Measurements from ENCODE around the gene WRAP53.
A peak's percentile ranks its signal among the peaks of the same experiment; 100 is the strongest.

WRAP53 gene

DNA sequence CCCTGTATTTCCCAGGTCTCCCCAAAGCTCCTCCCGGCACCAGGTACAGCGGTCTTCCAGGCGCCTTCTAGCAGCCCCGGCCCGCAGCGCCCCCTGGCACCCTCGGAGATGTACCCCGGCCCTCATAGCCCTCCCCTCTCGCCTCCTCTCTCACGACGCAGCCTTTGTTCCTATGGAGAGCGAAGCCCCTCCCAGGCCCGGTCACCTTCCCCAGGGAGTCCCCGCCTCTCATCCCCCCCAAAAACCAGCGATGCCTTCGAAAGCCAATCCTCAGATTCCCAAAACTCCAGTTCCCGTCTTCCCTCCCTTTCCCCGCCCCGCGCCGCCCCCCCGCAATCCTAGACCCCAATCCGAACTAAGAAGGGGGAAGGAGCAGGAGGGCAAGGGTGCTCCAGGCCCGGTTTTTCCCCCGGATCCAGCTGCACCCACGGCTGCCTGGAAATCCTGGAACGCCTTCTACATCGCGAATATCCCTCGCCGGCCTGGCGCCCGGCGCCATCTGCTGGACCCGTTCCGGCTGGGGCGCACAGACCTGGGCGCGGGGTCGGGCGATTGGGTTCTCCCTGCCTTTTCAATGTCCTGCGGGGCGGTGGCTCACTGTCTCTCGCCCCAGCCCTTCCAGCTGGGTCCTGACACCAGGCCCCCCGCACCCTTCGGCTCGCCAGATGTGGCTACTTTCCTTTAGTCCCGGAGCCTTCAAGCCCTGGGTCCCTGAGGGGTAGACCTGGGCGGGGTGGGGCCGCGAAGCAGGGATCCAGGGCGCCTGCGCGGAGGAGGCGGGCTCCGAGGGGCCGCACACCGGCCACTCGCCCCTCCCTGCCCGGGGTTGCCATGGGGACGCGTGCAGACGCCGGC is 28.9 kb downstream of the WRAP53 start, which contains the start of gene DNAH2 (continued):
- TF ChIP-seq, protein P1, sequence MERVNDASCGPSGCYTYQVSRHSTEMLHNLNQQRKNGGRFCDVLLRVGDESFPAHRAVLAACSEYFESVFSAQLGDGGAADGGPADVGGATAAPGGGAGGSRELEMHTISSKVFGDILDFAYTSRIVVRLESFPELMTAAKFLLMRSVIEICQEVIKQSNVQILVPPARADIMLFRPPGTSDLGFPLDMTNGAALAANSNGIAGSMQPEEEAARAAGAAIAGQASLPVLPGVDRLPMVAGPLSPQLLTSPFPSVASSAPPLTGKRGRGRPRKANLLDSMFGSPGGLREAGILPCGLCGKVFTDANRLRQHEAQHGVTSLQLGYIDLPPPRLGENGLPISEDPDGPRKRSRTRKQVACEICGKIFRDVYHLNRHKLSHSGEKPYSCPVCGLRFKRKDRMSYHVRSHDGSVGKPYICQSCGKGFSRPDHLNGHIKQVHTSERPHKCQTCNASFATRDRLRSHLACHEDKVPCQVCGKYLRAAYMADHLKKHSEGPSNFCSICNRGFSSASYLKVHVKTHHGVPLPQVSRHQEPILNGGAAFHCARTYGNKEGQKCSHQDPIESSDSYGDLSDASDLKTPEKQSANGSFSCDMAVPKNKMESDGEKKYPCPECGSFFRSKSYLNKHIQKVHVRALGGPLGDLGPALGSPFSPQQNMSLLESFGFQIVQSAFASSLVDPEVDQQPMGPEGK (CRISPR knock-in tag; IDR thresholded peaks at IDR 0.05; ENCODE audit: borderline replicate concordance) = peak; percentile 50; the same call in 1 of the 2 replicates

DNA sequence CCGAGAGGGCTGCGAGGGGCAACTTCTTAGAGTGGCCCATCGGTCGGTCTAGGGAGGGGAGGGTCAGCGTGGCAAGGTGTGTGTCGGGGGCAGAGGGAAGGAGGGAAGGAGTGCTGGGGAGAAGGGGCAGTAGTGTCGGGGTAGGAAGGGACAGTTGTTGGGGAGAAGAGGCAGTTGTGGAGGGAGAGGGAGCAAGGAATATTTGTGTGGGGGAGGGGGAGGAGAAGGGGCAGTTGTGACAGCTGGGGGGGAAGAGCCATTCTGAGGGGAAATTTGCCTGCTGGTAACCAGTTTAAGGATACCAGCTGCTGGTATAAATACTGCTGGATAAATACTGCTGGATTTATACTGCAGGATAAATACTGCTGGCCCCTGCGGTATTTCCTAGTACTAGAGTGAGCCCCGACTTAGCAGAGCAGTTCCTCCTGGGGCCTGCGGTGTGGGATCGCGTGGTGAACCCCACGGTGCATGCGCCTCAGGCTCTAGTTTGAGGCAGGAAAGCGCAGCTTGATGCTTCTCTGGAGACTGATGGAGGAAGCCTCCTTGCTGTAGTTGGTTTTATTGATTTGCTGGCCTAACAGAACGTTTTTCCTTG is 29.6 kb downstream of the WRAP53 start:
- TF ChIP-seq, protein P2, sequence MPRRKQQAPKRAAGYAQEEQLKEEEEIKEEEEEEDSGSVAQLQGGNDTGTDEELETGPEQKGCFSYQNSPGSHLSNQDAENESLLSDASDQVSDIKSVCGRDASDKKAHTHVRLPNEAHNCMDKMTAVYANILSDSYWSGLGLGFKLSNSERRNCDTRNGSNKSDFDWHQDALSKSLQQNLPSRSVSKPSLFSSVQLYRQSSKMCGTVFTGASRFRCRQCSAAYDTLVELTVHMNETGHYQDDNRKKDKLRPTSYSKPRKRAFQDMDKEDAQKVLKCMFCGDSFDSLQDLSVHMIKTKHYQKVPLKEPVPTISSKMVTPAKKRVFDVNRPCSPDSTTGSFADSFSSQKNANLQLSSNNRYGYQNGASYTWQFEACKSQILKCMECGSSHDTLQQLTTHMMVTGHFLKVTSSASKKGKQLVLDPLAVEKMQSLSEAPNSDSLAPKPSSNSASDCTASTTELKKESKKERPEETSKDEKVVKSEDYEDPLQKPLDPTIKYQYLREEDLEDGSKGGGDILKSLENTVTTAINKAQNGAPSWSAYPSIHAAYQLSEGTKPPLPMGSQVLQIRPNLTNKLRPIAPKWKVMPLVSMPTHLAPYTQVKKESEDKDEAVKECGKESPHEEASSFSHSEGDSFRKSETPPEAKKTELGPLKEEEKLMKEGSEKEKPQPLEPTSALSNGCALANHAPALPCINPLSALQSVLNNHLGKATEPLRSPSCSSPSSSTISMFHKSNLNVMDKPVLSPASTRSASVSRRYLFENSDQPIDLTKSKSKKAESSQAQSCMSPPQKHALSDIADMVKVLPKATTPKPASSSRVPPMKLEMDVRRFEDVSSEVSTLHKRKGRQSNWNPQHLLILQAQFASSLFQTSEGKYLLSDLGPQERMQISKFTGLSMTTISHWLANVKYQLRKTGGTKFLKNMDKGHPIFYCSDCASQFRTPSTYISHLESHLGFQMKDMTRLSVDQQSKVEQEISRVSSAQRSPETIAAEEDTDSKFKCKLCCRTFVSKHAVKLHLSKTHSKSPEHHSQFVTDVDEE (CRISPR knock-in tag; IDR thresholded peaks at IDR 0.05) = no peak
- TF ChIP-seq ZFP30 (CRISPR knock-in tag; IDR thresholded peaks at IDR 0.05) = no peak
- no peak for TF ChIP-seq ISL1 (CRISPR knock-in tag; IDR thresholded peaks at IDR 0.05)
- no peak for TF ChIP-seq ESRRG (CRISPR knock-in tag; IDR thresholded peaks at IDR 0.05)
- TF ChIP-seq, protein P3, sequence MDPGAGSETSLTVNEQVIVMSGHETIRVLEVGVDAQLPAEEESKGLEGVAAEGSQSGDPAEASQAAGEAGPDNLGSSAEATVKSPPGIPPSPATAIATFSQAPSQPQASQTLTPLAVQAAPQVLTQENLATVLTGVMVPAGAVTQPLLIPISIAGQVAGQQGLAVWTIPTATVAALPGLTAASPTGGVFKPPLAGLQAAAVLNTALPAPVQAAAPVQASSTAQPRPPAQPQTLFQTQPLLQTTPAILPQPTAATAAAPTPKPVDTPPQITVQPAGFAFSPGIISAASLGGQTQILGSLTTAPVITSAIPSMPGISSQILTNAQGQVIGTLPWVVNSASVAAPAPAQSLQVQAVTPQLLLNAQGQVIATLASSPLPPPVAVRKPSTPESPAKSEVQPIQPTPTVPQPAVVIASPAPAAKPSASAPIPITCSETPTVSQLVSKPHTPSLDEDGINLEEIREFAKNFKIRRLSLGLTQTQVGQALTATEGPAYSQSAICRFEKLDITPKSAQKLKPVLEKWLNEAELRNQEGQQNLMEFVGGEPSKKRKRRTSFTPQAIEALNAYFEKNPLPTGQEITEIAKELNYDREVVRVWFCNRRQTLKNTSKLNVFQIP (CRISPR knock-in tag; IDR thresholded peaks at IDR 0.05; ENCODE audit: borderline replicate concordance, low read depth) = no peak
- no peak for TF ChIP-seq RARB (CRISPR knock-in tag; IDR thresholded peaks at IDR 0.05)
- no peak for TF ChIP-seq ZNF8 (CRISPR knock-in tag; IDR thresholded peaks at IDR 0.05)
- TF ChIP-seq ZNF70 (CRISPR knock-in tag; IDR thresholded peaks at IDR 0.05) = no peak
- TF ChIP-seq SNAI2 (CRISPR knock-in tag; IDR thresholded peaks at IDR 0.05) = no peak
- no peak for TF ChIP-seq GLIS3 (CRISPR knock-in tag; IDR thresholded peaks at IDR 0.05)
- no peak for TF ChIP-seq OSR1 (CRISPR knock-in tag; IDR thresholded peaks at IDR 0.05)
- no peak for TF ChIP-seq CSDC2 (CRISPR knock-in tag; IDR thresholded peaks at IDR 0.05)
- TF ChIP-seq TCF4 (CRISPR knock-in tag; IDR thresholded peaks at IDR 0.05; ENCODE audit: borderline replicate concordance) = no peak
- TF ChIP-seq PPARA (CRISPR knock-in tag; IDR thresholded peaks at IDR 0.05; ENCODE audit: borderline replicate concordance) = no peak
- TF ChIP-seq, protein P4, sequence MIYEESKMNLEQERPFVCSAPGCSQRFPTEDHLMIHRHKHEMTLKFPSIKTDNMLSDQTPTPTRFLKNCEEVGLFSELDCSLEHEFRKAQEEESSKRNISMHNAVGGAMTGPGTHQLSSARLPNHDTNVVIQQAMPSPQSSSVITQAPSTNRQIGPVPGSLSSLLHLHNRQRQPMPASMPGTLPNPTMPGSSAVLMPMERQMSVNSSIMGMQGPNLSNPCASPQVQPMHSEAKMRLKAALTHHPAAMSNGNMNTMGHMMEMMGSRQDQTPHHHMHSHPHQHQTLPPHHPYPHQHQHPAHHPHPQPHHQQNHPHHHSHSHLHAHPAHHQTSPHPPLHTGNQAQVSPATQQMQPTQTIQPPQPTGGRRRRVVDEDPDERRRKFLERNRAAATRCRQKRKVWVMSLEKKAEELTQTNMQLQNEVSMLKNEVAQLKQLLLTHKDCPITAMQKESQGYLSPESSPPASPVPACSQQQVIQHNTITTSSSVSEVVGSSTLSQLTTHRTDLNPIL (CRISPR knock-in tag; IDR thresholded peaks at IDR 0.05; ENCODE audit: low read depth) = no peak
- no peak for TF ChIP-seq ZC3H10 (CRISPR knock-in tag; IDR thresholded peaks at IDR 0.05)
- peak; percentile 26 for ATAC-seq

DNA sequence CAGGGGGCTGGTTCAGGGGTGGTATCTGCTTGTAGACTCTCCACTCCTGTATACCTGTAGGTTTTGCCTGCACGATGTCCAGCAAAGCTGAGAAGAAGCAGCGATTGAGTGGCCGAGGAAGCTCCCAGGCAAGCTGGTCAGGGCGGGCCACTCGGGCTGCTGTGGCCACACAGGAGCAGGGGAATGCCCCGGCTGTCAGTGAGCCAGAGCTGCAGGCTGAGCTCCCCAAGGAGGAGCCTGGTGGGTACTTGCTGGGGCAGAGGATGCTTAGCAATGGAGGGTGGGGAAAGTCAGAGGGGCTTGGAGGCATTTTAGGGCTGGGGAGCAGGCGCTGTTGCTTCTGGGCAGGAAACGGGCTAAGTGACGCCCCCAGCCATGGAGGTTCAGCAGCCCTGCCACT is 31.4 kb downstream of the WRAP53 start:
- no peak for ATAC-seq

More for the DNA sequence above, 31.4 kb downstream of the WRAP53 start:
- no peak for TF ChIP-seq ESRRG (CRISPR knock-in tag; IDR thresholded peaks at IDR 0.05)
- TF ChIP-seq ZNF565 (CRISPR knock-in tag; conservative IDR thresholded peaks at IDR 0.05; ENCODE audit: low read depth) = no peak
- TF ChIP-seq, protein P3 (CRISPR knock-in tag; IDR thresholded peaks at IDR 0.05; ENCODE audit: borderline replicate concordance, low read depth) = no peak
- TF ChIP-seq ZNF70 (CRISPR knock-in tag; IDR thresholded peaks at IDR 0.05) = no peak
- no peak for TF ChIP-seq SNAI2 (CRISPR knock-in tag; IDR thresholded peaks at IDR 0.05)
- TF ChIP-seq ZNF8 (CRISPR knock-in tag; IDR thresholded peaks at IDR 0.05) = no peak
- TF ChIP-seq, protein P2 (CRISPR knock-in tag; IDR thresholded peaks at IDR 0.05) = no peak
- no peak for TF ChIP-seq BACH2 (CRISPR knock-in tag; IDR thresholded peaks at IDR 0.05; ENCODE audit: borderline replicate concordance)
